Prostate gland (tissue), 2 donors: ENCODE results near the gene LIPT1.

ENCODE experiments used
- CTCF ChIP-seq, 4 experiments: fragments of 200-600 bp in 2 of 4; fragments of 450-650 bp in 2 of 4; sonication (generic) in 2 of 4; IDR thresholded peaks; 1 replicate in 3 of 4; 2 replicates in 1 of 4; pipeline ENCODE4 v1.5.1; 2016 to 2019; ENCODE audit warnings: antibody characterized with exemption in 4 of 4, mild to moderate bottlenecking in 2 of 4, moderate library complexity in 2 of 4
- POLR2A ChIP-seq: fragments of 450-650 bp; IDR thresholded peaks from one replicate; pipeline ENCODE4 v1.6.1; 2016; ENCODE audit warnings: antibody characterized with exemption, mild to moderate bottlenecking

DNA sequence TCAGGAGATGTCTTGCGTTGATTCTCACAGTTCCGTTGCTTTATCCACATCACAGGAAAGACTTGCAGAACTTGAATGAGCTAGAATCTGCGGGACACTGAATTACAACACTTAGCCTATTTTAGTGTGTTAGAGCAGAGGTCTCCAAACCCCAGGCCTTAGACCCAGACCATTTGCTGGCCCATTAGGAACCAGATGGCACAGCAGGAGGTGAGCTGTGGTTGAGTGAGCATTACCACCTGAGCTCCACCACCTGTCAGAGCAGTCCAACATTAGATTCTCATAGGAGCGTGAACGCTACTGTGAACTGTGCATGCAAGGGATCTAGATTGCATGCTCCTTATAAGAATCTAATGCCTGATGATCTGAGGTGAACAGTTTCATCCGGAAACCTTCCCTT lies 30.0 kb downstream of the LIPT1 start:
- TF ChIP-seq POLR2A: no peak
- no peak for TF ChIP-seq CTCF (IDR thresholded peaks at IDR 0.05)
